Activated CD4-positive, alpha-beta memory T cell treated with anti-CD3 and anti-CD28 coated beads for 36 hours (primary cell): ENCODE measurements around the gene RBM14. TPM values are rescaled to one million over a fixed set of nuclear protein-coding genes. Genes with fewer than 3 reads are reported as not detected.
"Not testable (repeated sequence)": the region's sequence is repeated elsewhere in the genome, so short reads cannot be mapped to it uniquely, and the experiment has no call there.

Experiments
- CTCF ChIA-PET: fragments of 350-600 bp; sonication (Branson Sonifier 250); formaldehyde crosslinking; loops from one replicate; lab custom pipeline; 2021; ENCODE audit warnings: antibody characterized with exemption, inconsistent platforms; lab: Charles Lee
- POLR2A ChIA-PET: fragments of 350-600 bp; sonication (Branson Sonifier 250); formaldehyde crosslinking; loops from one replicate; lab custom pipeline; 2021; ENCODE audit warnings: antibody characterized with exemption; lab: Charles Lee
- DNase-seq: peaks from one replicate; pipeline ENCODE4 v3.0.0-alpha.2; 2020
- H3K27ac Mint-ChIP-seq: one replicate; pipeline ENCODE4 v1.8.0; 2021; ENCODE audit warnings: mixed read lengths
- H3K27me3 Mint-ChIP-seq: one replicate; pipeline ENCODE4 v1.8.0; 2021; ENCODE audit warnings: mixed read lengths
- H3K36me3 Mint-ChIP-seq: one replicate; pipeline ENCODE4 v1.8.0; 2021; ENCODE audit warnings: mixed read lengths
- H3K4me1 Mint-ChIP-seq: one replicate; pipeline ENCODE4 v1.8.0; 2021; ENCODE audit warnings: low read depth, mixed read lengths
- H3K4me3 Mint-ChIP-seq: one replicate; pipeline ENCODE4 v1.8.0; 2021; ENCODE audit warnings: mild to moderate bottlenecking, mixed read lengths
- H3K9me3 Mint-ChIP-seq: one replicate; pipeline ENCODE4 v1.8.0; 2021; ENCODE audit warnings: mixed read lengths
- intact Hi-C: fragments of 100-400 bp; cut with micrococcal nuclease; formaldehyde crosslinking; loops from one replicate; pipeline ENCODE4 v1.15.1; 2023
- total RNA-seq, 2 experiments: library from RNA; stranded (reverse); gene quantifications; one replicate each; pipeline ENCODE4 v1.2.3, GENCODE V29; 2021

RBM14 gene
- 100 to 1,000 TPM; 114 to 121 TPM for total RNA-seq

- CTCF ChIA-PET: interaction anchor here (1.0 to 3.1 kb wide), 4 partner anchors 22 to 62 kb away, joined by 3 to 23 read pairs (median 12); partner anchors contain the start of genes CCDC87, CCS, RBM4 and RBM4B
- H3K9me3 Mint-ChIP-seq: no peaks in the 10 kb centered on the region
- peaks cover 49% of the 10 kb centered on the region for H3K36me3 Mint-ChIP-seq
These were observed at the start of gene RBM14 for GRCh38 chr11:66616379-66617154. TSS of gene RBM14 (plus strand) at chr11:66616630. CDS start at chr11:66616721, 91 bp downstream.

GRCh38 chr11:66567787-66568123, 48.7 kb upstream of the RBM14 start:
- intact Hi-C loops: no loop called here
- POLR2A ChIA-PET: interaction anchor here (1.3 to 1.5 kb wide), 2 partner anchors 71 to 88 kb away, joined by 4 to 5 read pairs; partner anchors contain the start of genes DPP3 and RBM4
- DNase-seq: no peak
- H3K4me3 Mint-ChIP-seq: peak overlapping the region; percentile 55
- H3K36me3 Mint-ChIP-seq: no peaks in the 10 kb centered on the region
- CTCF ChIA-PET: interaction anchor here (2.0 to 2.1 kb wide), 2 partner anchors 25 to 111 kb away, joined by 8 to 13 read pairs; partner anchors contain the start of genes CCDC87, CCS and RBM4B
- no peaks in the 10 kb centered on the region for H3K27me3 Mint-ChIP-seq
- peaks cover 6% of the 10 kb centered on the region for H3K4me1 Mint-ChIP-seq
- no peak overlapping the region for H3K27ac Mint-ChIP-seq
- H3K9me3 Mint-ChIP-seq: no peaks in the 10 kb centered on the region

More at GRCh38 chr11:66616379-66617154, at the start of gene RBM14:
- POLR2A ChIA-PET: interaction anchor here (0.7 to 10.8 kb wide), 19 partner anchors 8 to 727 kb away, joined by 3 to 140 read pairs (median 5); partner anchors contain the start of genes CCDC87, CCS, CTSF and DPP3
- peak within 1 kb of the TSS; percentile 91 for H3K4me3 Mint-ChIP-seq
- no peaks in the 10 kb centered on the region for H3K27me3 Mint-ChIP-seq
- intact Hi-C loops: loop anchor here (1.0 to 5.0 kb wide), 5 partner anchors 22 to 226 kb away; partner anchors contain the start of genes ACTN3, CCDC87, CCS and RBM4
- H3K4me1 Mint-ChIP-seq: peaks cover 36% of the 10 kb centered on the region
- DNase-seq: peak; percentile 99
- H3K27ac Mint-ChIP-seq: peak within 1 kb of the TSS; percentile 94

- CTCF ChIA-PET: interaction anchor here (1.4 to 2.1 kb wide), 4 partner anchors 11 to 110 kb away, joined by 3 to 13 read pairs (median 8); partner anchors contain the start of genes CCDC87, CCS and RBM4B
- no peak within 1 kb of the TSS for H3K27ac Mint-ChIP-seq
- peaks cover 6% of the 10 kb centered on the region for H3K4me1 Mint-ChIP-seq
- intact Hi-C loops: no loop called here
- no peaks in the 10 kb centered on the region for H3K9me3 Mint-ChIP-seq
- POLR2A ChIA-PET: interaction anchor here (1.0 to 1.5 kb wide), 3 partner anchors 48 to 88 kb away, joined by 4 to 5 read pairs (median 5); partner anchors contain the start of genes DPP3, RBM14 and RBM4
- no peaks in the 10 kb centered on the region for H3K36me3 Mint-ChIP-seq
- H3K4me3 Mint-ChIP-seq: peak within 1 kb of the TSS; percentile 64
- no peaks in the 10 kb centered on the region for H3K27me3 Mint-ChIP-seq
- DNase-seq: peak; percentile 75
These were observed 48.1 kb upstream of the RBM14 start, which contains the start of gene CTSF for GRCh38 chr11:66568124-66568916. TSS of gene CTSF (minus strand) at chr11:66568606. CDS start at chr11:66568486, 120 bp downstream.

GRCh38 chr11:66569076-66569475, 47.4 kb upstream of the RBM14 start:
- POLR2A ChIA-PET: interaction anchor here (1.0 to 1.5 kb wide), 3 partner anchors 47 to 89 kb away, joined by 4 to 5 read pairs (median 5); partner anchors contain the start of genes DPP3, RBM14 and RBM4
- CTCF ChIA-PET: interaction anchor here (1.4 to 2.1 kb wide), 4 partner anchors 10 to 109 kb away, joined by 3 to 13 read pairs (median 8); partner anchors contain the start of genes CCDC87, CCS and RBM4B
- Mint-ChIP-seq H3K4me1 (peaks cover 6% of the 10 kb centered on the region), H3K36me3 (no peaks in the 10 kb centered on the region), H3K27ac (no peak overlapping the region), H3K4me3 (no peak overlapping the region), H3K27me3 (no peaks in the 10 kb centered on the region), H3K9me3 (no peaks in the 10 kb centered on the region)
- DNase-seq: no peak
- intact Hi-C loops: no loop called here

- no peak for DNase-seq
- no peak overlapping the region for H3K4me3 Mint-ChIP-seq
- ChIA-PET POLR2A (interaction anchor here (0.6 kb wide), 1 partner anchor 684 kb away, joined by 4 read pairs; no protein-coding TSS in a partner anchor), CTCF (interaction anchor here (0.7 to 2.0 kb wide), 3 partner anchors 8 to 22 kb away, joined by 3 to 8 read pairs (median 3); no protein-coding TSS in a partner anchor)
- no peaks in the 10 kb centered on the region for H3K36me3 Mint-ChIP-seq
- H3K9me3 Mint-ChIP-seq: no peaks in the 10 kb centered on the region
- H3K4me1 Mint-ChIP-seq: peaks cover 6% of the 10 kb centered on the region
- H3K27ac Mint-ChIP-seq: no peak overlapping the region
- no peaks in the 10 kb centered on the region for H3K27me3 Mint-ChIP-seq
- intact Hi-C loops: no loop called here
These were observed 46.2 kb upstream of the RBM14 start for GRCh38 chr11:66570079-66570849.

GRCh38 chr11:66570850-66571180, 45.6 kb upstream of the RBM14 start:
- CTCF ChIA-PET: no interaction called here
- H3K27ac Mint-ChIP-seq: no peak overlapping the region
- no peak overlapping the region for H3K4me3 Mint-ChIP-seq
- intact Hi-C loops: no loop called here
- no peak for DNase-seq
- H3K36me3 Mint-ChIP-seq: no peaks in the 10 kb centered on the region
- POLR2A ChIA-PET: no interaction called here
- no peaks in the 10 kb centered on the region for H3K9me3 Mint-ChIP-seq
- no peaks in the 10 kb centered on the region for H3K27me3 Mint-ChIP-seq
- peaks cover 6% of the 10 kb centered on the region for H3K4me1 Mint-ChIP-seq

- CTCF ChIA-PET: interaction anchor here (0.6 to 6.2 kb wide), 19 partner anchors 10 to 161 kb away, joined by 3 to 141 read pairs (median 4); partner anchors contain the start of genes CCDC87, CCS, CTSF and MRPL11
- H3K27ac Mint-ChIP-seq: peak overlapping the region; percentile 40
- intact Hi-C loops: loop anchor here (1.0 kb wide), 1 partner anchor 99 kb away; no protein-coding TSS in a partner anchor
These were observed 37.3 kb upstream of the RBM14 start for GRCh38 chr11:66579017-66579606.

GRCh38 chr11:66580803-66581202, 35.6 kb upstream of the RBM14 start:
- no peak overlapping the region for H3K27ac Mint-ChIP-seq
- ChIA-PET POLR2A (interaction anchor here (1.1 kb wide), 1 partner anchor 36 kb away, joined by 4 read pairs; the partner anchor contains the start of gene RBM14), CTCF (interaction anchor here (1.0 to 6.2 kb wide), 5 partner anchors 12 to 194 kb away, joined by 3 to 141 read pairs (median 9); partner anchors contain the start of genes CCDC87, CCS, MRPL11 and RBM4B)
- intact Hi-C loops: no loop called here
- no peak overlapping the region for H3K4me3 Mint-ChIP-seq
- peak; percentile 48 for DNase-seq
- H3K36me3 Mint-ChIP-seq: peaks cover 1% of the 10 kb centered on the region
- H3K4me1 Mint-ChIP-seq: peaks cover 19% of the 10 kb centered on the region
- H3K27me3 Mint-ChIP-seq: no peaks in the 10 kb centered on the region
- H3K9me3 Mint-ChIP-seq: peaks cover 10% of the 10 kb centered on the region

More at GRCh38 chr11:66579017-66579606, 37.3 kb upstream of the RBM14 start:
- H3K4me3 Mint-ChIP-seq: no peak overlapping the region
- peaks cover 19% of the 10 kb centered on the region for H3K4me1 Mint-ChIP-seq
- peaks cover 1% of the 10 kb centered on the region for H3K36me3 Mint-ChIP-seq
- peak; percentile 90 for DNase-seq
- POLR2A ChIA-PET: interaction anchor here (0.5 to 1.5 kb wide), 3 partner anchors 38 to 100 kb away, joined by 3 to 10 read pairs (median 3); partner anchors contain the start of gene RBM14
- no peaks in the 10 kb centered on the region for H3K27me3 Mint-ChIP-seq
- H3K9me3 Mint-ChIP-seq: peaks cover 10% of the 10 kb centered on the region

GRCh38 chr11:66581261-66581660, 35.2 kb upstream of the RBM14 start:
- H3K36me3 Mint-ChIP-seq: peaks cover 1% of the 10 kb centered on the region
- H3K4me3 Mint-ChIP-seq: no peak overlapping the region
- no peak overlapping the region for H3K27ac Mint-ChIP-seq
- DNase-seq: no peak
- H3K4me1 Mint-ChIP-seq: peaks cover 19% of the 10 kb centered on the region
- peaks cover 10% of the 10 kb centered on the region for H3K9me3 Mint-ChIP-seq
- H3K27me3 Mint-ChIP-seq: no peaks in the 10 kb centered on the region
- ChIA-PET CTCF (interaction anchor here (1.0 to 6.2 kb wide), 5 partner anchors 11 to 195 kb away, joined by 3 to 141 read pairs (median 9); partner anchors contain the start of genes CCDC87, CCS, MRPL11 and RBM4B), POLR2A (interaction anchor here (1.1 kb wide), 1 partner anchor 35 kb away, joined by 4 read pairs; the partner anchor contains the start of gene RBM14)
- intact Hi-C loops: no loop called here

- POLR2A ChIA-PET, H3K4me3 Mint-ChIP-seq, H3K27ac Mint-ChIP-seq: not testable (repeated sequence)
These were observed 33.8 kb upstream of the RBM14 start for GRCh38 chr11:66582565-66583147.

More at GRCh38 chr11:66582565-66583147, 33.8 kb upstream of the RBM14 start:
- CTCF ChIA-PET: interaction anchor here (0.6 kb wide), 1 partner anchor 49 kb away, joined by 3 read pairs; no protein-coding TSS in a partner anchor
- H3K36me3 Mint-ChIP-seq, DNase-seq, H3K27me3 Mint-ChIP-seq, intact Hi-C loops: not testable (repeated sequence)
- H3K4me1 Mint-ChIP-seq: peaks cover 19% of the 10 kb centered on the region
- peaks cover 10% of the 10 kb centered on the region for H3K9me3 Mint-ChIP-seq
